ENCODE results near the gene HBZ.
"Not testable (repeated sequence)": the region's sequence is repeated elsewhere in the genome, so short reads cannot be mapped to it uniquely, and the experiment has no call there.

Gene HBZ

GRCh38 chr16:138049-138417 is 14.4 kb upstream of the HBZ start:
- DNase-seq, result peak; percentile 15

- DNase-seq, result no peak
Observed at GRCh38 chr16:140175-140857, 12.1 kb upstream of the HBZ start.

GRCh38 chr16:142405-142967 is 10.0 kb upstream of the HBZ start:
- DNase-seq, result no peak

- DNase-seq, result no peak
Observed at GRCh38 chr16:143047-143446, 9.4 kb upstream of the HBZ start.

GRCh38 chr16:143456-143855 is 9.0 kb upstream of the HBZ start:
- DNase-seq, result no peak

GRCh38 chr16:144797-145252 is 7.6 kb upstream of the HBZ start:
- no peak for DNase-seq

- no peak for DNase-seq
Observed at GRCh38 chr16:146646-147045, 5.8 kb upstream of the HBZ start.

GRCh38 chr16:149024-149660 is 3.3 kb upstream of the HBZ start:
- peak; percentile 63 for DNase-seq

GRCh38 chr16:153129-153521 is 681 bp downstream of the HBZ start:
- DNase-seq, result not testable (repeated sequence)

GRCh38 chr16:153550-154216 is 1.2 kb downstream of the HBZ start:
- not testable (repeated sequence) for DNase-seq

- no peak for DNase-seq
Observed at GRCh38 chr16:154217-155030, 2.0 kb downstream of the HBZ start.

- no peak for DNase-seq
Observed at GRCh38 chr16:155031-155398, 2.6 kb downstream of the HBZ start.

GRCh38 chr16:159136-159849 is 6.8 kb downstream of the HBZ start:
- no peak for DNase-seq

GRCh38 chr16:160242-160641 is 7.8 kb downstream of the HBZ start:
- not testable (repeated sequence) for DNase-seq

- no peak for DNase-seq
Observed at GRCh38 chr16:160691-161190, 8.3 kb downstream of the HBZ start.

GRCh38 chr16:162271-162991 is 10.0 kb downstream of the HBZ start:
- DNase-seq, result no peak

GRCh38 chr16:163139-163538 is 10.7 kb downstream of the HBZ start:
- not testable (repeated sequence) for DNase-seq

GRCh38 chr16:163696-164095 is 11.3 kb downstream of the HBZ start:
- DNase-seq, result not testable (repeated sequence)

- not testable (repeated sequence) for DNase-seq
Observed at GRCh38 chr16:164134-164823, 11.8 kb downstream of the HBZ start.

GRCh38 chr16:164827-165538 is 12.5 kb downstream of the HBZ start:
- DNase-seq, result no peak
